ENCODE results near the gene DMBT1.

DMBT1 gene

GRCh38 chr10:122659651-122660050, 99.1 kb downstream of the DMBT1 start:
- TF ChIP-seq MAX (IDR thresholded peaks at IDR 0.05; ENCODE audit: low read depth, low read length) (no peak), MYC (IDR thresholded peaks at IDR 0.05; ENCODE audit: low read depth, low read length) (no peak), POLR2A (IDR thresholded peaks at IDR 0.05; ENCODE audit: extremely low read depth, insufficient read length) (no peak)
- TF ChIP-seq, protein P1, sequence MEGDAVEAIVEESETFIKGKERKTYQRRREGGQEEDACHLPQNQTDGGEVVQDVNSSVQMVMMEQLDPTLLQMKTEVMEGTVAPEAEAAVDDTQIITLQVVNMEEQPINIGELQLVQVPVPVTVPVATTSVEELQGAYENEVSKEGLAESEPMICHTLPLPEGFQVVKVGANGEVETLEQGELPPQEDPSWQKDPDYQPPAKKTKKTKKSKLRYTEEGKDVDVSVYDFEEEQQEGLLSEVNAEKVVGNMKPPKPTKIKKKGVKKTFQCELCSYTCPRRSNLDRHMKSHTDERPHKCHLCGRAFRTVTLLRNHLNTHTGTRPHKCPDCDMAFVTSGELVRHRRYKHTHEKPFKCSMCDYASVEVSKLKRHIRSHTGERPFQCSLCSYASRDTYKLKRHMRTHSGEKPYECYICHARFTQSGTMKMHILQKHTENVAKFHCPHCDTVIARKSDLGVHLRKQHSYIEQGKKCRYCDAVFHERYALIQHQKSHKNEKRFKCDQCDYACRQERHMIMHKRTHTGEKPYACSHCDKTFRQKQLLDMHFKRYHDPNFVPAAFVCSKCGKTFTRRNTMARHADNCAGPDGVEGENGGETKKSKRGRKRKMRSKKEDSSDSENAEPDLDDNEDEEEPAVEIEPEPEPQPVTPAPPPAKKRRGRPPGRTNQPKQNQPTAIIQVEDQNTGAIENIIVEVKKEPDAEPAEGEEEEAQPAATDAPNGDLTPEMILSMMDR (IDR thresholded peaks at IDR 0.05; ENCODE audit: low read depth, low read length), result no peak
- H3K4me3 ChIP-seq (ENCODE audit: low read depth, low read length), result no peak overlapping the region
- DNase-seq (ENCODE audit: low read depth), result no peak

DNA sequence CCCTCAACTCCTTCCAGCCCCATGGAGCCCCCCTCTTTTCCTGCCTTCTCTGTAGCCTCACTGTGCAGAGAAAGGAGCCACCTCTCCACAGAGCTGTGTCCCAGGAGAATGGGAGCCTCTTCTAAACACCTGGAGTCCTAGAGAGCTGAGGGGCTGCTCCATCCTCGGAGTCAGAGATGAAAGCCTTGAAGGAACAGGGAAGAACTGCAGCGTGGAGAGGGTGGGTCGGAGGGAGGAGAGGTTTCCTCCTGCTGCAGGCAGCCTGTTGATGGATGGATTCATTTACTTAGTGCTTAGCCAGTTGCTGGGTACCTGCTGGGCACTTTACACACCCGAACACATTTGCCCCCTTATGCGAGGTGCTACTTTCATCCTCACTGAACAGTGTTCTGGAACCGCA, 100.1 kb downstream of the DMBT1 start:
- DNase-seq (ENCODE audit: low read depth), result no peak
- TF ChIP-seq POLR2A (IDR thresholded peaks at IDR 0.05; ENCODE audit: extremely low read depth, insufficient read length) (no peak), MYC (IDR thresholded peaks at IDR 0.05; ENCODE audit: low read depth, low read length) (no peak), MAX (IDR thresholded peaks at IDR 0.05; ENCODE audit: low read depth, low read length) (no peak)
- TF ChIP-seq, protein P1 (IDR thresholded peaks at IDR 0.05; ENCODE audit: low read depth, low read length), result no peak
- H3K4me3 ChIP-seq (ENCODE audit: low read depth, low read length), result no peak overlapping the region

- TF ChIP-seq MAX (IDR thresholded peaks at IDR 0.05; ENCODE audit: low read depth, low read length) (no peak), MYC (IDR thresholded peaks at IDR 0.05; ENCODE audit: low read depth, low read length) (no peak), POLR2A (IDR thresholded peaks at IDR 0.05; ENCODE audit: extremely low read depth, insufficient read length) (no peak)
- TF ChIP-seq, protein P1 (IDR thresholded peaks at IDR 0.05; ENCODE audit: low read depth, low read length), result no peak
Observed at GRCh38 chr10:122662231-122662630, 101.7 kb downstream of the DMBT1 start.

DNA sequence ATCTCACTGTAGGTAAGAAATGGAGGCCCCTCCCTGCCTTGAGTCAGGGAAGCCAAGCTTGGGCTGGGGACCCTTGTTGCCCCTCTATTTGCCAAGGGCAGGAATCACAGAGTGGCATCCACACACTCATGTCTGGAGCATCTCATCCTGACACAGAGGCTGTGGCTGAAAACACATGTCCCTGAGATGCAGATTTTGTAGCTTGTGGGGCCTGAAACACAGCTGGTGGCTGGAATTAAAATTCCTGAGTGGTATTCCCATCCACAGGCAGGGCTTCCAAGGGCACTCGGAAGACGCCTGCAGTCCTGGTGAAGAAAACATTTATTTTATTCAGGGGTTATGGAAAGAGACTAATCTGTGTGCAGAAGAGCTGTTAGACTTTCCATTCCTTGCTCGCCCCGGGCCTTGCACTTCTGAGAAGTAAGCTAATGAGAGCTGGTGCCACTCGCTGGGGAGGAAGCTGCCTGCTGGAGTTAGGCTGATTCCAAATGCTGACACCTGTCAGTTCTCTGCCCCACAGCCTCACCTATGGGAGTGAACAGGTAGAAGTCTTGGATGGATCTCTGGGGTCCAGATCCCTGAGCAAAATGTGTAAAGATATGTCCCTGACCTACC, 103.1 kb downstream of the DMBT1 start:
- no peak overlapping the region for H3K4me3 ChIP-seq (ENCODE audit: low read depth, low read length)
- DNase-seq (ENCODE audit: low read depth), result no peak
- TF ChIP-seq MYC (IDR thresholded peaks at IDR 0.05; ENCODE audit: low read depth, low read length), result no peak

More at GRCh38 chr10:122662231-122662630, 101.7 kb downstream of the DMBT1 start:
- H3K4me3 ChIP-seq (ENCODE audit: low read depth, low read length), result no peak overlapping the region
- no peak for DNase-seq (ENCODE audit: low read depth)

DNA sequence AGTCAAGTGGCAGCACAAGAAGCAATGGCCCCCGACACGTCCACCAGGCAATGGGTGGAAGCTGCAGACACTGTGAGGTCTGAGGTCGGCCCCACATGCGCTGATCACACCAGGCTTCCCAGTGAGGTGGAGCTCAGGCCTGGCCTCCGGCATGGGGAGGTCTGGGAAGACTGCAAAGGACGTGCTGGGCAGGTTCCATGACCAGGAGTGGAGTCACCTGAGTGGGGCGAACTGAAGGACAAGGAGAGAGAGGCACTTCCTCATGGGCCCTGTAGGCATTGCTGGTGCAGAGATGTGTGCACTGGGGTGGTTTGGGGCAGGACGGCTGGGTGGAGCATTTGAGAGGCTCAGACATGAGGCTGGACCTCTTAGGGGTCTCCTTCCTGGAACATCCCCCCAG, 103.9 kb downstream of the DMBT1 start:
- no peak overlapping the region for H3K4me3 ChIP-seq (ENCODE audit: low read depth, low read length)
- DNase-seq (ENCODE audit: low read depth), result no peak
- TF ChIP-seq POLR2A (IDR thresholded peaks at IDR 0.05; ENCODE audit: extremely low read depth, insufficient read length) (no peak), MYC (IDR thresholded peaks at IDR 0.05; ENCODE audit: low read depth, low read length) (no peak), MAX (IDR thresholded peaks at IDR 0.05; ENCODE audit: low read depth, low read length) (no peak)
- TF ChIP-seq, protein P1 (IDR thresholded peaks at IDR 0.05; ENCODE audit: low read depth, low read length), result no peak

DNA sequence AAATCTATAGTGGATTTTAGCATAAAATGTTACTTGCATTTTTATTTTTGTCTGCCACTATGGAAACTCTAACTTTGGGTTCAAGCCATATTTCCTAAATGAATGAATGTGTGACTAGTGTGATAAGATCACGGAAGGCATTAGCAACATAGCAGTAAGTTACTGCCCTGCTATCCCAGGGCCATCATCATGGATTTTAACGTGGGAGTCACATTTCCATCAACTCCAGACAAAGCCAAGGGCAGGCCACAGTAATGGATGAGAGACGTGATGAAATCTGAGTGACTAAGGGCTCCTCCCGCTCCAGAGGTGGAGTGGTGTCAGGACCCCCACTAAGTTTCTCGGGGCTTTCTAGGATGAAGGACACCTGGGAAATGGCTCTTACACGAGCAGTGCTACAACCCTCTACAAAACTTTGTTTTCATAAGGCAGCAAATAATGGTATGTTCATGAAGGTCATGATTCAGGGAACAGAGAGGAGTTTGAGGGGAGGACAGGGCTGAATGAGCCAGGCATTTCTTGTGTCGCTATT, 104.8 kb downstream of the DMBT1 start:
- DNase-seq (ENCODE audit: low read depth), result no peak
- H3K4me3 ChIP-seq (ENCODE audit: low read depth, low read length), result no peak overlapping the region
- TF ChIP-seq POLR2A (IDR thresholded peaks at IDR 0.05; ENCODE audit: extremely low read depth, insufficient read length), result no peak
- TF ChIP-seq, protein P1 (IDR thresholded peaks at IDR 0.05; ENCODE audit: low read depth, low read length), result no peak
- TF ChIP-seq MAX (IDR thresholded peaks at IDR 0.05; ENCODE audit: low read depth, low read length), result no peak
- no peak for TF ChIP-seq MYC (IDR thresholded peaks at IDR 0.05; ENCODE audit: low read depth, low read length)

Data from NB4 (cell line).